Measurements from ENCODE around the gene MAMSTR. TPM values are rescaled to one million over a fixed set of nuclear protein-coding genes. Genes with fewer than 3 reads are reported as not detected.
A peak's percentile ranks its signal among the peaks of the same experiment; 100 is the strongest.

Gene MAMSTR
- total and polyA plus RNA-seq, 9 of the 15 experiments (the other 6 are each of a cell fraction or from before 2014, with no cell fraction given), result 0.08 to 1.00 (median 0.40) TPM; not detected in 1

DNA sequence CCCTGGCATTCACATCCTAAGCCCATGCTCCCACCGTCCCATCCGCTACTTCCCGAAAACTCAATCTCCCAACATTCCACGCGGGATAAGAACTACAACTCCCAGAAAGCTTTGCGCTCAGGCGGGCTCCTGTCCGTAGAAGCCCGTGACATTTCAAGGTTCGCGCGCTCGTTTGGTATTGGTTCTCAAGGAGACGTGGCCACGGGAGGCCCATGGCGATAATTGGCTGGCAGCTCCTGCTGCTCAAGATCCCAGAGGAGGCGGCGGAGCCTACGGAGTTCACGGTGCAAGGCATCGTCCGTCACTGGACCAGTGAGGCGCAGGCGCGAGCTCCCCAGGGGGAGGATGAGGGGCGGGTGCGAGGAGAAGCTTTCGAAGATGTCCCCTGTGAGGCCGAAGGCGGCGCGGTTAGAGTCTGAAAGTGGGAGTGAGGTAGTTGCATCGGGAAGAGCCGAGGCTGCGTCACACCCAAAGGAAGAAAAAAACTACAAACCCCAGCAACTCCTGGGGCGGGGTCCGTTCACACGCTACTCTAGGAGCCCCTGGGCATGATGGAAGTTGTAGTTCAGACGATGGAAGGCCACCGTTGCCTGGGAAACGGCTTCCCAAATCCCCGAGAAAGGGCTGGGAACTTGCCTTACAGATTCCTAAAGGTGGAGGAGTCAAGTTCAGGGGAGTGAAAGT is 1.2 kb upstream of the MAMSTR start (continued):
- TF ChIP-seq, protein P1, sequence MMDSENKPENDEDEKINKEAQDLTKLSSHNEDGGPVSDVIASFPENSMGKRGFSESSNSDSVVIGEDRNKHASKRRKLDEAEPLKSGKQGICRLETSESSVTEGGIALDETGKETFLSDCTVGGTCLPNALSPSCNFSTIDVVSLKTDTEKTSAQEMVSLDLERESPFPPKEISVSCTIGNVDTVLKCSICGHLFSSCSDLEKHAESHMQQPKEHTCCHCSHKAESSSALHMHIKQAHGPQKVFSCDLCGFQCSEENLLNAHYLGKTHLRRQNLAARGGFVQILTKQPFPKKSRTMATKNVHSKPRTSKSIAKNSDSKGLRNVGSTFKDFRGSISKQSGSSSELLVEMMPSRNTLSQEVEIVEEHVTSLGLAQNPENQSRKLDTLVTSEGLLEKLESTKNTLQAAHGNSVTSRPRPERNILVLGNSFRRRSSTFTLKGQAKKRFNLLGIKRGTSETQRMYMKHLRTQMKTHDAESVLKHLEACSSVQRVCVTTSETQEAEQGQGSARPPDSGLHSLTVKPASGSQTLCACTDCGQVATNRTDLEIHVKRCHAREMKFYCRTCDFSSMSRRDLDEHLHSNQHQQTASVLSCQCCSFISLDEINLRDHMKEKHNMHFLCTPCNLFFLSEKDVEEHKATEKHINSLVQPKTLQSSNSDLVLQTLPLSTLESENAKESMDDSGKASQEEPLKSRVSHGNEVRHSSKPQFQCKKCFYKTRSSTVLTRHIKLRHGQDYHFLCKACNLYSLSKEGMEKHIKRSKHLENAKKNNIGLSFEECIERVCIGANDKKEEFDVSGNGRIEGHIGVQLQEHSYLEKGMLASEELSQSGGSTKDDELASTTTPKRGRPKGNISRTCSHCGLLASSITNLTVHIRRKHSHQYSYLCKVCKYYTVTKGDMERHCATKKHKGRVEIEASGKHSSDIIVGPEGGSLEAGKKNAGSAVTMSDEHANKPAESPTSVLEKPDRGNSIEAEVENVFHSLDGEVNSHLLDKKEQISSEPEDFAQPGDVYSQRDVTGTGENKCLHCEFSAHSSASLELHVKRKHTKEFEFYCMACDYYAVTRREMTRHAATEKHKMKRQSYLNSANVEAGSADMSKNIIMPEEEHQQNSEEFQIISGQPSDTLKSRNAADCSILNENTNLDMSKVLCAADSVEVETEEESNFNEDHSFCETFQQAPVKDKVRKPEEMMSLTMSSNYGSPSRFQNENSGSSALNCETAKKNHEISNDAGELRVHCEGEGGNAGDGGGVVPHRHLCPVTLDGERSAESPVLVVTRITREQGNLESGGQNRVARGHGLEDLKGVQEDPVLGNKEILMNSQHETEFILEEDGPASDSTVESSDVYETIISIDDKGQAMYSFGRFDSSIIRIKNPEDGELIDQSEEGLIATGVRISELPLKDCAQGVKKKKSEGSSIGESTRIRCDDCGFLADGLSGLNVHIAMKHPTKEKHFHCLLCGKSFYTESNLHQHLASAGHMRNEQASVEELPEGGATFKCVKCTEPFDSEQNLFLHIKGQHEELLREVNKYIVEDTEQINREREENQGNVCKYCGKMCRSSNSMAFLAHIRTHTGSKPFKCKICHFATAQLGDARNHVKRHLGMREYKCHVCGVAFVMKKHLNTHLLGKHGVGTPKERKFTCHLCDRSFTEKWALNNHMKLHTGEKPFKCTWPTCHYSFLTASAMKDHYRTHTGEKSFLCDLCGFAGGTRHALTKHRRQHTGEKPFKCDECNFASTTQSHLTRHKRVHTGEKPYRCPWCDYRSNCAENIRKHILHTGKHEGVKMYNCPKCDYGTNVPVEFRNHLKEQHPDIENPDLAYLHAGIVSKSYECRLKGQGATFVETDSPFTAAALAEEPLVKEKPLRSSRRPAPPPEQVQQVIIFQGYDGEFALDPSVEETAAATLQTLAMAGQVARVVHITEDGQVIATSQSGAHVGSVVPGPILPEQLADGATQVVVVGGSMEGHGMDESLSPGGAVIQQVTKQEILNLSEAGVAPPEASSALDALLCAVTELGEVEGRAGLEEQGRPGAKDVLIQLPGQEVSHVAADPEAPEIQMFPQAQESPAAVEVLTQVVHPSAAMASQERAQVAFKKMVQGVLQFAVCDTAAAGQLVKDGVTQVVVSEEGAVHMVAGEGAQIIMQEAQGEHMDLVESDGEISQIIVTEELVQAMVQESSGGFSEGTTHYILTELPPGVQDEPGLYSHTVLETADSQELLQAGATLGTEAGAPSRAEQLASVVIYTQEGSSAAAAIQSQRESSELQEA (IDR thresholded peaks at IDR 0.05; ENCODE audit: low read depth), result no peak
- TF ChIP-seq ZNF347 (CRISPR knock-in tag; IDR thresholded peaks at IDR 0.05; ENCODE audit: low read depth) (no peak), XRCC5 (IDR thresholded peaks at IDR 0.05; ENCODE audit: low read depth, low read length) (no peak), ZZZ3 (IDR thresholded peaks at IDR 0.05) (no peak), LCOR (CRISPR knock-in tag; IDR thresholded peaks at IDR 0.05) (peak; percentile 74; the same call in 1 of the 2 replicates), ELF1 (tag; IDR thresholded peaks at IDR 0.05) (no peak; the same call in 1 of the 2 replicates), ADNP (tag; IDR thresholded peaks at IDR 0.05) (no peak), KDM5B (IDR thresholded peaks at IDR 0.05; ENCODE audit: insufficient replicate concordance, low read depth, low read length) (no peak), SMAD3 (CRISPR knock-in tag; conservative IDR thresholded peaks at IDR 0.05) (no peak), STAT5A (IDR thresholded peaks at IDR 0.05; ENCODE audit: borderline replicate concordance, low read length) (no peak)

All from K562 (cell line).